ENCODE data around the gene KBTBD7. TPM values are rescaled to one million over a fixed set of nuclear protein-coding genes. Genes with fewer than 3 reads are reported as not detected.

The KBTBD7 gene
- total RNA-seq, 1 donor from 2014 or later: 14.4 TPM

DNA sequence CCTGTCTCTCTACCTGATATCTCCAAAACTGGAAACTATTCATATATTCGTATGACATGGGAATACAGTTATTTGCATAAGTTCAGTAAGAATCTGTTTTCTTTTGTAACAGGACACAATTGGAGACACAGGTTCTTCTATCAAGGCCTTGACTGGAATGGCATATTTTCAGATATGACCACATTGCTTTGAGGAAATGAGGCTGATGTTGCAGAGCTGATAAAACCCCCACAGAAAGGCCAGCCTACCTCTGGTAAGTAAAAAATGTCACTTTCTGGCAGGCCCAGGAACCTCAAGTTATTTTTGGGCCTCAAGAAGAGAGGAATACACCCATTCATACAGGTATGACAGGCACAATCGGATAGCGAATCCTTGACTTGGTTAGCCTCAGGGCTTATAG lies 32.2 kb downstream of the KBTBD7 start:
- Mint-ChIP-seq H3K9me3 (ENCODE audit: low read depth) (no peaks in the 10 kb centered on the region), H3K4me3 (ENCODE audit: low read depth) (no peak overlapping the region), H3K36me3 (ENCODE audit: insufficient read depth) (no peaks in the 10 kb centered on the region), H3K27me3 (no peaks in the 10 kb centered on the region), H3K27ac (no peak overlapping the region), H3K4me1 (ENCODE audit: low read depth) (no peaks in the 10 kb centered on the region)
- DNase-seq (ENCODE audit: low spot score, unreplicated experiment): no peak
- TF ChIP-seq CTCF (IDR thresholded peaks at IDR 0.05; ENCODE audit: unreplicated experiment): no peak

DNA sequence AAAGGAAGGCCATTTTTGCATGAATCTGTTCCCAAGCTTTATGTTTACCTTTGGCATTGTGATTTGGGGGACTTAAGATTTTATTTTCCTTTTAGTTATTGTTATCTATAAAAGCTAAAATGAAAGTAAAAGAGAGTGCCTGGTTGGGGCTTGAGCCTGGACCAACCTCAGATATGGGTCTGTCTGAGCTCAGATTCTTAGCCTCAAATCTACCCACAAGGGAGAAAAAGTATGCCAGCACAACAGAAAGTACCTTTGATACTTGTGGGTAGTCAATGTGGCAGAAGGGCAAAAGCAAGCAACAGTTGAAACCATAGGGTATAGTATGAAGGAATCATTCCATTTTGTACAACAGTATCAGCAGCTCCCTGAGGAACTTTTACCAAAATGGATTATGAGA lies 35.2 kb downstream of the KBTBD7 start:
- no peak overlapping the region for H3K27ac Mint-ChIP-seq
- H3K27me3 Mint-ChIP-seq: no peaks in the 10 kb centered on the region

DNA sequence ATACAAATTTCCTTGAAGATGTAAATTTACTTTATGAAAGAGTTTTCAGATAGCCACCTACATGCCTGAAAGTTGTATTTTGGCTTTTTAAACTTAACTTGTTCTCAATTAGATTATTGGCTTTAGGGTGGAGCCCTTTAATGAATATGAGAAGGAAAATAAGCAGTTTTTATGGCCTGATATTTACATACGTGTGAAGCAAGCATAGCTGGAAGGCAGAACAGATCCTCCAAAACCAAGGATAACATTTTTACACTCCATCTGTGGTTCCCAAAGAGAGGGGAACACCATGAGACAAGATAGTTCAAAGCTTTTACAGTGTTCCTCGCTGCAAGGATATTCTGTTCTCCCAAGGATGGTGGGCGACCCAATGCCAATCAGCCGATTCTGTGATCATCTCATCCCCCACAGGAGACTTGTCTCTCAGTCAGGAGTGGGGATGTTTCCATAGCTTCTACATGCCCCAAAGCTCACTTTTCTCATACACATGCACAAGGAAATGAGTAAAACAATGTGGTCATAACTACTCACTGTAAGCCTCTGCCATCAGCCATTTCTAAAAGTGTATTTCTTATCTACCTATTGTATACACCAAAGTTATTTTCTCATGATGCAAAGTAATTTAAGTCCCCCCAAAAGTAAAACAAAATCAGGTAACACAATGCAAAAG lies 37.2 kb downstream of the KBTBD7 start:
- Mint-ChIP-seq H3K36me3 (ENCODE audit: insufficient read depth) (peaks cover 4% of the 10 kb centered on the region), H3K27ac (no peak overlapping the region), H3K27me3 (no peaks in the 10 kb centered on the region), H3K4me1 (ENCODE audit: low read depth) (no peaks in the 10 kb centered on the region), H3K9me3 (ENCODE audit: low read depth) (peaks cover 5% of the 10 kb centered on the region), H3K4me3 (ENCODE audit: low read depth) (no peak overlapping the region)
- no peak for DNase-seq (ENCODE audit: low spot score, unreplicated experiment)
- no peak for TF ChIP-seq CTCF (IDR thresholded peaks at IDR 0.05; ENCODE audit: unreplicated experiment)

More for the DNA sequence above, 35.2 kb downstream of the KBTBD7 start:
- no peak for DNase-seq (ENCODE audit: low spot score, unreplicated experiment)
- no peaks in the 10 kb centered on the region for H3K9me3 Mint-ChIP-seq (ENCODE audit: low read depth)
- no peaks in the 10 kb centered on the region for H3K4me1 Mint-ChIP-seq (ENCODE audit: low read depth)
- no peaks in the 10 kb centered on the region for H3K36me3 Mint-ChIP-seq (ENCODE audit: insufficient read depth)
- no peak overlapping the region for H3K4me3 Mint-ChIP-seq (ENCODE audit: low read depth)
- no peak for TF ChIP-seq CTCF (IDR thresholded peaks at IDR 0.05; ENCODE audit: unreplicated experiment)

DNA sequence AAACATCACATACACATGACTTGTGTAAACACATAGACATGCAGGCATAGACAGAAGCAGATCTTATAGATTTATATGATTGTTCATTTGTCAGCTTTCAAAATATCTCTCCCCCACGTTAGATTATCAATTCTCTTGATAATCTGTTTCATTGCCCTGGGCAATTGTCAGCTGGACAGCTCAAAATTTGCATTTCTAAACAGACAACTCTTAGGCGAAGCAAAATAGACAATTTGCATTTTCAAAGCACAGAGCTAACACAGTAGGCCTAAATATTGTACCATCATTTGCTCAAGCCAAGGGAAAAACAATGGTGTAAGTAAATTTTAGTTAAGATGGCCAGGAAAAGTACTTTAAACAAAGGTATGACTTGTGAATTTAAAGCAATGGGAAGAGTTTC lies 37.7 kb downstream of the KBTBD7 start:
- no peak for TF ChIP-seq CTCF (IDR thresholded peaks at IDR 0.05; ENCODE audit: unreplicated experiment)
- no peak for DNase-seq (ENCODE audit: low spot score, unreplicated experiment)
- H3K4me1 Mint-ChIP-seq (ENCODE audit: low read depth): no peaks in the 10 kb centered on the region
- no peak overlapping the region for H3K27ac Mint-ChIP-seq
- H3K4me3 Mint-ChIP-seq (ENCODE audit: low read depth): no peak overlapping the region
- H3K27me3 Mint-ChIP-seq: no peaks in the 10 kb centered on the region
- H3K9me3 Mint-ChIP-seq (ENCODE audit: low read depth): peaks cover 10% of the 10 kb centered on the region
- peaks cover 7% of the 10 kb centered on the region for H3K36me3 Mint-ChIP-seq (ENCODE audit: insufficient read depth)

DNA sequence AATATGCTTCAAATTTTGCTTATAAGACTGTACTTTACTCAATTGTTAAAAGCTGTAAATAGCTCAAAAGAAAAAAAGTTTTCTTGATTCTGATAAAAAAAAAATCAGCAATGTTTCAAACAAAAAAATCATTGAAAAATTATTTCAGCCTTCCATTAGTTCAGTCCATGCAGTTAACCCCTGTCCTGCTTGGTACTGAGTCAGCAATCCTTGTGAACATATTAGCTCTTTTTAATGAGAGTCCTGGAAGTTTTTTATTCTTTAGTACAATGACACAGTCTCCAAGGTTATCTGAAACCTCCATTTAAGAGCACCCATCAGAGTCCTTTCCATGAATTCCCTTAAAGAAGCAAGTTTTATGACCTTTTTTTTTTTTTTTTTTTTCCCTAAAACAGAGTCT lies 40.3 kb downstream of the KBTBD7 start:
- Mint-ChIP-seq H3K27ac (no peak overlapping the region), H3K27me3 (no peaks in the 10 kb centered on the region), H3K9me3 (ENCODE audit: low read depth) (peaks cover 34% of the 10 kb centered on the region), H3K4me3 (ENCODE audit: low read depth) (no peak overlapping the region), H3K4me1 (ENCODE audit: low read depth) (no peaks in the 10 kb centered on the region), H3K36me3 (ENCODE audit: insufficient read depth) (peaks cover 32% of the 10 kb centered on the region)
- no peak for TF ChIP-seq CTCF (IDR thresholded peaks at IDR 0.05; ENCODE audit: unreplicated experiment)
- DNase-seq (ENCODE audit: low spot score, unreplicated experiment): no peak
